HG02852 (cell line): Measurements from ENCODE around the gene KRTAP12-2.

ENCODE experiments used
- ATAC-seq: cut with Tn5 transposase; IDR thresholded peaks from one replicate; pipeline ENCODE4 v1.9.1; 2021; ENCODE audit warnings: mild to moderate bottlenecking, moderate library complexity; ENCODE audit not compliant: unreplicated experiment

Gene KRTAP12-2, protein sequence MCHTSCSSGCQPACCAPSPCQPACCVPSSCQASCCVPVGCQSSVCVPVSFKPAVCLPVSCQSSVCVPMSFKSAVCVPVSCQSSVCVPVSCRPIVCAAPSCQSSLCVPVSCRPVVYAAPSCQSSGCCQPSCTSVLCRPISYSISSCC

GRCh38 chr21:44666401-44667320, at the start of gene KRTAP12-2:
Gene KRTAP12-2, minus strand, starts transcription at chr21:44666927. Its CDS starts 41 bp downstream, at chr21:44666886.
- ATAC-seq: no peak

DNA sequence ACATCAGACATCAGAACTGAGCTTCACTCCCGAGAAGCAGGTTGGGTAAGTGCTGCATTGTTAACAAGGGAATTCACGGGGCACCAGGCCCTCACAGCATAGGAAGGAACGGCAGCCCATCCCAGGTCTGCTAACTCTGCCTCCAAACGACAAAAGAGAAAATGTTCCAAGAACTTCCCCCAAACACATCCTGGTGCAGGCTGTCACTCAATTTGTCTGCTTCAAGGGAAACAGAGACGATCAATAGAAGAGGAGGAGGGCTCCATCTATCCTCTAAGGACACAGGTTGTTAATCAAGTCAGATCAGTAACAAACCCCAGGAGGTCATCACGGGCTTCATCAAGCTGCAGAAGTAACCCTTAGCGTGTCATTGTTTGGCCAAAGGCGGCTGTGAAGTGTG, 48.2 kb upstream of the KRTAP12-2 start:
- no peak for ATAC-seq

DNA sequence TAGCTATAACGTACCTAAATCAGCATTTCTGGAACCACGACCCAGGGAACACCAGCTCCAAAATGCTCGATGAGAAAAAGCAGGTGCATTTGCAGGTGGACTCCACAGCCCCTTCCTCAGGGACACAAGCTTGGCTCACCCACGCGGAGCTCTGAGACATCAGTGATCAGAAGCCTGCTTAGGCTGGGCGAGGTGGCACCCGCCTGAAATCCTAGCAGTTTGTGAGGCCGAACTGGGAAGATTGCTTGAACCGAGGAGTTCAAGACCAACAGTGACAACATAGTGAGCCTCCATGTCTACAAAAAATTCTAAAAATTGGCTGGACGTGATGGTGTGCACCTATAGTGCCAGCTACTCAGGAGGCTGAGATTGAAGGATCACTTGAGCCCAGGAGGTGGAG, 47.1 kb upstream of the KRTAP12-2 start:
- ATAC-seq: no peak

GRCh38 chr21:44713130-44713529, 46.4 kb upstream of the KRTAP12-2 start:
- ATAC-seq: no peak

DNA sequence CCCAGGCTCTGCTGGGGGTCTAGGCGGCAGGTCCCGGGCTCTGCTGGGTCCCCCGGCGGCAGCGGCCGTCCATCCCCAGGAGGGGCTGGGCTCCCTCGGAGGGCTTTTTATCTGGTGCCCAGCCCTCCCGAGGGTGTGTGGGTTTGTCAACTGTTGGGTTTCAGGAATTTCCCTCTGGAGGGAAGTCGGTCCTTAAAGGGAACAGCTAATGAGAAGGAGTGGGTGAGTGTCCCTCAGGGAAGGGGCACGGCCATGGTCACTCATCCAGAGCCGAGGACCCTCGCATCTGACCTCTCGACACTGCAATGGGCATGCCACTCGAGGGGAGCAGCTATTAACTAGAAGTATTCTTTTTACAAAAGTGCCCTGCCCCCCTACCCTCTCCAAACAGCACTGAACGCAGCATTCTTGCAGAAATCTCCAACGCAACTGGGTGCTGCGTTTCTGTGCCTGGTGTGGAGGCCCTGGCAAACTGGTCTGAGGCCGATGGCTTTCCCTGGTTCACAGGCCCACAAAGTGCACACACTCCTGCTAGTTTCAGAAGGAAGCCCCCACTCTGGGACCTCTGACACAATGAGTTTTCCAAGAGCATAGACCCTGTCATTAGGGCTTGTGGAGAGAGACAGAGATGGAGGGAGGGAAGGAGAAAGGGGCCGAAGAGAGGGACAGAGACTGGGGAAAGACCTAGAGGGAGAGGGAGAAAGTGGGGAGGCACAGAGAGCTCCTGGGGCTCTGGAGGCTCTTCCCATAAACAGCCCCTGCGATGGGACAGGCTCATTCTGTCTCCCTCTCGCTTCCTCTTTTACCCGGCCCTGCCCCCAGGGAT, 45.7 kb upstream of the KRTAP12-2 start:
- ATAC-seq: no peak

DNA sequence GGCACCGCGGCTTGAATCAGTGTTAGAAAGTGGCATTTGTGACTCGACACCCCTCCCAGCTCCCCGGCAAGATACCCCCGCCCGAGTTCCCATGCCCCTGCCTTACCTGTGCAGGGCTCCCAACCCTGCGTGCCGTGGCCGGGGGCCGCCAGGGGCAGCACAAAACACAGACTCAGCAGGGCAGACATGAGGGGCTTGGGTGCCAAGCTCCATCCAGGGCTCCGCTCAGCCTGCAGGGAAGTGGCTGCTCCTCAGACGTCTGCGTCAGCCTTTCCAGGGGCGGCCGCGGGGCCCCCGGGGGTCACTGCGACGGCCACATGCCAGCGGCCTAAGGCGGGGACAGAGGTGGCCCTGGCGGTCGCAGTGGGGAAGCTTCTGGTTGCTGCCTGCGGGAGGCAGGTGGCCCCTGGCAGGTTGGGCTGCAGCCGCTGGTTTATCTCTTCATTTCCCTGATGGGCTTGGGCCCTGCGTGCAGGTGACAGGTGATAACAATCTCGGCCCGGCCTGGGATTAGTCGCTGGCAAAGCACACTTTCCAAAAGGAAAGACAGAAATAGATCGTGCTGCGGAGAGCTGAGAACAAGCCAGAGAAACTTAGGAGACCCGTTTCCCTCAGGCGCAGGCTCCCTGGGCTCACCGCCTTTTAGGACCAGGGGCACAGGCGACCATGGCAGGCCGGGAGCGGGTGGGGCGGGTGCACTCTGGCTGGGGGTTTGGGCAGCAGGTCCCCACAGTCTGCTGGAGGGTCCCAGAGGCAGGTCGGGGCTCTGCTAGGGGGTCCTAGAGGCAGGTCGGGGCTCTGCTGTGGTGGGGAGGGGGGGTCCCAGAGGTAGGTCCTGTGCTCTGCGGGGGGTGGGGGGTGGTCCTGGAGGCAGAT, 44.8 kb upstream of the KRTAP12-2 start, which contains the start of gene TSPEAR:
Gene TSPEAR, minus strand, starts transcription at position 246 of the 876 bp plus-strand sequence. Its CDS starts 58 bp downstream, at position 188.
- ATAC-seq: no peak

DNA sequence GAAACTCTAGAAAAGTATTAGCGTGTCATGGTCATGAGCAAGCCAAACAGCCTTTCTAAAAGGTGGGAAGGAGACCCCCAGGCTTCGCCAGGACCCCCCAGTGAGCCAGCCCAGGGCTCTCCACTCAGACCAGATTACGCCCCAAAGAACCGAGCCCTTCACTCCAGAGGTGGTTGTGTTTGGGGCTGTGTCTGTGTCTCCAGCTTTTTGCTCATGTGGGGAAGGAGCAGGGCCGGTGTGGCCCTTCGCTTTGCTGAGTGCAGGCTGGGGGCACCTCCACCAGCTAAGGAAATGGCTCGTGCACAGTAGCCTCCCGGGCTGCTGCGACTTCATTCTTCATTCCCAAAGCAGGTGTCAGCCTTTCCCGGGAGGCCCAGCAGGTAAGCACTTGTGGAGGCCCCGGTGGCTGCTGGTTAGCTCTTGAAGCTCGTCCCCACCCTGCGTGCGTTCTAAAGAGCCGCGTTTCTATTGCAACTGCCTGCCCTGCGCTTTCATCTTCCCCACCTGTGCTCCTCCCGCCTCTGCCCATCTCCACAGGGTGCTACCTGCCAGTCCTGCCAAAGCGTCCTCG, 44.1 kb upstream of the KRTAP12-2 start:
- no peak for ATAC-seq

DNA sequence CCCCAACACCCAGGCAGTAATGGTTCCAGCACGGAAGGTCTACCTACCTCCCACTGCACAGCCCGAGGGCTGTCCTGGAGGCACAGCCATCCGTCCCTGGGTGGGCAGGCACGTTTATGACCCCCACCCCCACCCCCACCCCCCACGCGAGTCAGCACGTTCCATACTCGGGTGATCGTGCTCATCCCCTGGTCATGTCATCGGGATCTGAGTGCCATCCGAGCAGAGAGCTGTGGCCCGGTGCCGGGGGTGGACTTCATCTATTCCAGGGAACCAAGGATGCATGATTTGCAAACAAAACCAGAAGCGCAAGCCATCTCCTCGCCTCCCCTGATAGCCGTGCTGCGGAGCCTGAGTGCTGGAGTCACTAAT, 43.6 kb upstream of the KRTAP12-2 start:
- no peak for ATAC-seq

DNA sequence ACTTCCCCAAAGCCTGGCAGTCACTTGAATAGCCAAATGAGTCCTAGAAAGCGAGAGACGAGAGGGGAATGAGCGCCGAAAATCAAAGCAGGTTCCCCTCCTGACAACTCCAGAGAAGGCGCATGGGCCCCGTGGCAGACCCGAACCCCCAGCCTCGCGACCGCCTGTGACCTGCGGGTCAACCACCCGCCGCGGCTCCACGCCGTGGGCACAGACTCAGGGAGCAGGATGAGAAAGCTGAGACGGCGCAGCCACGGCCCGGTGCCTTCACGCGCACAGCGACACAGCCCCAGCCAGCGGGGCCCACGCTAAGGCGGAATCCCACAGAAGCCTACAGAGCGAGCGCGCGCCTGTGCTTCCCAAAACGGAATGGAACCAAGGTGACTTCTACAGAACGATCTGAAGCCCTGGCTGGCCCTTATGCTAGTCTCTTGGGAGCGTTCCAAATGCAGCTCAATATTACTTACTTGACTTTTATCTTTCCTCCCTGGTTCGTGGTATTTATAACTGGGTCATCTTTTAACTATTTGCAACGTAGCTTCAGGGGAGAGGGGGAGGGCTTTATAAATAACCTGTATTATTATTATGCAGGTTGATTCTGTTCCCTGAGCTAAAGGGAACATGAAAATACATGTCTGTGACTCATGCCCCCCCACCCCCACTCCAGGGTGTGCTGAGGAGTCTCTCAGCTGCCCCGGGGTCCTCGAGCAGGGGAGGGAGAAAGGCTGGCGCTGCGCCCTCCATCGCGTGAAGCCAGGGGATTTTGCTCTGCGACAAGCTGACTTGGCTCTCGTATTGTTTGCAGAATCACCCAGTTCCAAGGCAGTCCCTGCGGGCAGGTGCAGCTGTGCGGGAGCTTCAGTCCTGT, 42.9 kb upstream of the KRTAP12-2 start:
- ATAC-seq: no peak

DNA sequence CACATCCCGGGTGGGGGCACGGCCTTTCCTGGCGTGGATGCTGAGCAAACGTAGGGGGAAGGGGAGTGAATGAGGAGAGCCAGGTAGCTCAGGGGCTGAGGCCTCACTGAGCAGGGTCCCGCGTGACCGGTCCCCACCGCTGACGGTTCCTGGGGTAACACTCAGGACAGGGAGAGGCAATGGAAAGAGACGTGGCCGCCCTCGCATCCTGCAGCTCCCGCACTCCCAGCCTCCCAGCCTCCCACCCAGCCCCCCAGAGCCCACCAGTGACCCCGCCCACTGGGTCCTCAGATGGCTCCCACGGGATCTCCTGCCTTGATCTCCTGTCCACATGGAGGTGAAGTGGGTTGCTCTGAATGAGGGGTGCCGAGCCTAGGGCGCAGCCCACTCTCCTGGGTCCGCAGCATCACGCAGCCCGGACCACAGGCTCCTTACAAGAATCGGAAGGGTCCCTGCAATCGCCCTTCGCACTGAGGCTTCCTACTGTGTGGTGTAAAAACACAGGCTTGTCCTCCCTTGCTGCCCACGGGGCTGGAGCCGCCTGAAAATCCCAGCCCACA, 42.2 kb upstream of the KRTAP12-2 start:
- no peak for ATAC-seq

DNA sequence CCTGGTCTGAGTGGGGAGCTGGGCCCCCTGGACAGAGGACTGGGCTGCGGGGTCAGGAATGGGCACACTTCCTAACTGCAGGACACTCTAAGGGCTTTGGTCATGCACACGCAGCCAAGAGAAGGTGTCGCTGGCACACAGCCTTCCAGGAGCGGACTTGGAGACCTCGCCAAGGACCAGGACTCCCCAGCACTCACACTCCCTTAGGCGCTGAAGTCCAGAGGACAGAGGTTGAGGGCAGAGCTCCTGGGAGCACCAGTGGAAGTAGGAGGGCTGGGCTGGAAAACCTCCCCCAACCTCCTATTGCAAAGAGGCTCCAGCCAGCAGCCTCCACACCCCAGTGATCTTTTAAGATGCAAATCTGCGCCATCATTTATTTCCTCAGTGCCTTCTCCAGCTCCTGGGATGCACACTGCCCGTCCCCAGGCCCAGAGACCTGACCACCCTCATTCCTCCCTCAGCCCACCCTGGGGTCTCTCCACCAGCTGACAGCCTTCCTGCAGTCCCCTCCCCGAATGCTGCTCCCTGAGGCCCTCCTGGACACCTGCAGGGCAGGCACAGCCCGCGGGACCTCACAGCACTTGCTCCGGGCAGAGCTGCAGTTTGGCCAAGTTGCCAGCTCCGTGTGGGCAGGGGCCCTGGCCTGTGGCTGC, 41.6 kb upstream of the KRTAP12-2 start:
- ATAC-seq: no peak

DNA sequence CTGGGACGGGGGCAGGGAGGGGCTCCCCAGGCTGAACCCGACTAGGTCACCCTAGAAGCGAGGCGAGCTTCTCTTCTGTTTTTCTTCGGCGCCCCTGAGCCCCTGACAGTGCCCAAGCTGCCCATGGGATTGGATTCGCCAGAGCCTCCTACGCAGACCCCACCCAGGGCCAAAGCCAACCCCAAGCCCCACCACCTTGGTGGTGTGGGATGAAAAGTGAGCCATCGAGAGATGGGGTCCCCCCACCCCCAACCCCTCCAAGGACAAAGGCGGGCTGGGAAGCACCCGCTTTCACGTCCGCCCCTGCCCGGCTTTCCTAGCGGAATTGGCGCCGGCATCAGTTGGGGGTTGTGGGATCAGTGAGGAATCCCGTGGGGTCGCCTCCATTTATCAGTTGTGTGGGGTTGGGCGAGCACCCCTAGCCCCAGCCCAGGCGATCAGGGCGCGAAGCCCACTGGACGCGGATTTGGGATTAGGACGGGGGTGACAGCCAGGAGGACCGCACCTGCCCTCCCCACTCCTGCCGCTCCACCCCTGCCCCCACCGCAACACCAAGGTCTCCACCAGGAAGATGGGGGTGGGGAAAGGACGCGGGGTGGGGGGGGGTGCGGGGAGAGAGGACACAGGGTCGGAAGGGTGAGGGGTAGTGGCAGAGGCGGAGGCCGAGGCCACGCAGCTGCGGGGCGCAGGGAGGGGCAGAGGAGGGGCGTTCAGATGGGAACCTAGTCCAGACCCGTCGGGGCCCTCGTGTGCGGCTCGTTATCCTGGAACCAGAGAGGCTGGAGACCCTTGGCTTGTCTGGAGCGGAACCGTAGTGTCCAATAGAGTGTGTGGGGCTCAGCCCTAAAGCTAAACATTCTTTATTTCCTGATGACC, 40.2 kb upstream of the KRTAP12-2 start:
- no peak for ATAC-seq

DNA sequence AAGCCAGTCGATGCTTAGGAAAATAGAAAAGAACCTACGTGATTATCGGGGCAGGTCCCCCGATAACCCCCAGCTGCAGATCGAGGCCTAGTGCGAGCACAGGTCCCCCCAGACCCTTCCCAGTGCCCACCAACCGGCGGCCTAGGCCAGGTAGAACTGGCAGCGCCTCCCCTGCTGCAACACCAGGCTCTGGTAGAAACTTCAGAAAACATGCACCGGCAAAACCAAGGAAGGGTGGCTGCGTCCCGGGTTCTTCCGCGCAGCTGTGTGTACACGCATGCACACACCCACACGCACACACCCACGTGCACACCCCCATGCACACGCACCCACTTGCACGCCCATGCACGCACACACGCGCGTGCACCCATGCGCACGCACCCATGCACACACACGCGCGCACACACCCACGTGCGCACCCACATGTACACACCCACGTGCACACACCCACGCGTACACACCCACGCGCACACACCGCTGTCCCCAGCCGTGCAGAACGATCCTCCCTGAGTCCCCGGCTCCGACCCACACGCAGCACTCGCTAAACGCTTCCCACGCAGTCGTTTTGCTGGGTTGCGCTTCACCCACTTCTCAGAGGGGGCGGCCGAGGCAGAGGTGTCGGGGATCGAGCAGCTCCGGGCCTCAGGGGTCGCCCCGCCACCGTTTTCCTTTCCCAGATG, 39.4 kb upstream of the KRTAP12-2 start:
- ATAC-seq: no peak

DNA sequence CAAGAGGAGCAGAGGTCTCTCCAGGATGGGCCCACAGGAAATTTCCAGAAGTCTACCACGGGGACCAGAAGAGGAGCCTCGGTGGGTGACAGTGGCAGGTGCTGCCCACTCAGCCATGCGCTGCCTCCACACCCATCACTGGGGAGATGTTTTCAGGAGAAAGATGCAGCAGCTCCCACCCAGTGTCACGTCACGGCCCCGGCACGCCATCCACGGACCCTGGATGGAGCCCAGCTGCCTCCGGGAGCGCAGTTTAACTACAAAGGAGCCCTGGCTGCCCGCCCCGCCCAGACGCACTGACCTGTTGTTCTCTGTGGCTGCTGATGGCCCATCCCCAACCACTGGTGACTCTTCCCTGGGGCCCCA, 37.9 kb upstream of the KRTAP12-2 start:
- ATAC-seq: no peak

- ATAC-seq: no peak
Measured at GRCh38 chr21:44703731-44704635, 37.3 kb upstream of the KRTAP12-2 start.
